Measurements from ENCODE around the gene BPIFB3. TPM values are rescaled to one million over a fixed set of nuclear protein-coding genes. Genes with fewer than 3 reads are reported as not detected.

BPIFB3 gene
- total and polyA plus RNA-seq, 2 of the 13 experiments (the other 11 are each of a cell fraction or from before 2014, with no cell fraction given): 0.09 TPM; not detected in 1

DNA sequence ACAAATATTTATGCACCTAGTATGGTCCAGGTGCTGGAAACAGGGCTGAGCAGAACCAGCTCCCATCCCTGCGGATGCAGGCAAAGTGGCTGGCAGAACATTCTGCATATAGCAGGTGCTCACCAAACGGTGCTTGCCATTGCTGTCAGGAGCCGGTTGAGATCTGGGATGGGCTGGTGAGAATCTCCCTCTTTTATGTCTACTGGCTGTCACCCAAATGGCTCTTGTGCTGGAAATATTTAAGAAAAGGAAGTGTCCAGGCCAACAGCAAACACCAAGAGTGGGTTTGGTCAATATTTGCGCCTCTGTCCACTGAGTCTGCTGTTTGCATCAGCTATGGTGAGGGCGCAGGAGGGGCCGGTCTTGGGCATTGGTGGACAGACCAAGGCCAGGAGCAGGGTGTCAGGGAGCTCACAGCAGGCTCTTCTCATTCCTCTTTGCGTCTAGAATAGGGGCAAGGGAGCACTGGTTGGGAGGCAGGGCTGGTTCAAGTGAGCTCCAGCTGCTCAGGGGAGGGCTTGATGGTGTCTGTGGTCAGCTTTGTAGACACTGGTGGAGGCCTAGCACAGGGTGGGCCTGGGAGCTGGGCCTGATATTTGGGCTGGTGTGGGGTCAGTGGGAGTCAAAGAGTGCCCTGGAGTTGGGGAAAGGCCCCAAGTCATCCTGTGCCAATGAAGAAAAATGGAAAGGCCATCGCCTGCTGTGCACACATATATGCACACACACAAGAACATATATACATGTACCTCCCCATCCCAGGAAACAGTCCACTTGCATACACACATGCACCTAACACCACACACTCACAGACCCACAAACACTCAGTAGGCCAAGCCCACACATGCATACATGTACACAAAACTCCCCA lies 47.6 kb upstream of the BPIFB3 start (continued):
- TF ChIP-seq ZNF710 (CRISPR knock-in tag; IDR thresholded peaks at IDR 0.05; ENCODE audit: borderline replicate concordance) (peak; percentile 52; the same call in 1 of the 2 replicates), FLYWCH1 (CRISPR knock-in tag; IDR thresholded peaks at IDR 0.05) (no peak), MIER3 (CRISPR knock-in tag; IDR thresholded peaks at IDR 0.05; ENCODE audit: borderline replicate concordance) (peak; percentile 97; the same call in 1 of the 2 replicates), MAFF (IDR thresholded peaks at IDR 0.05; ENCODE audit: low read depth, low read length) (no peak), ZNF142 (CRISPR knock-in tag; IDR thresholded peaks at IDR 0.05) (0 out of 2 replicates have a peak, but pooled peaks have one; percentile 24), CAMTA2 (CRISPR knock-in tag; IDR thresholded peaks at IDR 0.05; ENCODE audit: borderline replicate concordance) (no peak), ZNF556 (CRISPR knock-in tag; IDR thresholded peaks at IDR 0.05; ENCODE audit: borderline replicate concordance) (peak; percentile 81; the same call in 1 of the 2 replicates), E2F1 (CRISPR knock-in tag; IDR thresholded peaks at IDR 0.05) (no peak), ZNF121 (CRISPR knock-in tag; IDR thresholded peaks at IDR 0.05) (no peak; the same call in none of the 2 replicates), ZSCAN21 (CRISPR knock-in tag; IDR thresholded peaks at IDR 0.05; ENCODE audit: borderline replicate concordance) (peak; percentile 94), CENPT (CRISPR knock-in tag; IDR thresholded peaks at IDR 0.05; ENCODE audit: low read depth) (0 out of 2 replicates have a peak, but pooled peaks have one; percentile 71), ZNF589 (CRISPR knock-in tag; conservative IDR thresholded peaks at IDR 0.05) (0 out of 2 replicates have a peak, but pooled peaks have one; percentile 80), CBX2 (IDR thresholded peaks at IDR 0.05; ENCODE audit: low read depth, low read length) (no peak), CBX2 (CRISPR knock-in tag; IDR thresholded peaks at IDR 0.05; ENCODE audit: low read depth) (no peak; the same call in 1 of the 2 replicates), TOPORS (CRISPR knock-in tag; IDR thresholded peaks at IDR 0.05) (no peak), RCOR2 (CRISPR knock-in tag; IDR thresholded peaks at IDR 0.05) (peak; percentile 96), NAIF1 (CRISPR knock-in tag; IDR thresholded peaks at IDR 0.05; ENCODE audit: borderline replicate concordance) (no peak)
- TF ChIP-seq, protein P1, sequence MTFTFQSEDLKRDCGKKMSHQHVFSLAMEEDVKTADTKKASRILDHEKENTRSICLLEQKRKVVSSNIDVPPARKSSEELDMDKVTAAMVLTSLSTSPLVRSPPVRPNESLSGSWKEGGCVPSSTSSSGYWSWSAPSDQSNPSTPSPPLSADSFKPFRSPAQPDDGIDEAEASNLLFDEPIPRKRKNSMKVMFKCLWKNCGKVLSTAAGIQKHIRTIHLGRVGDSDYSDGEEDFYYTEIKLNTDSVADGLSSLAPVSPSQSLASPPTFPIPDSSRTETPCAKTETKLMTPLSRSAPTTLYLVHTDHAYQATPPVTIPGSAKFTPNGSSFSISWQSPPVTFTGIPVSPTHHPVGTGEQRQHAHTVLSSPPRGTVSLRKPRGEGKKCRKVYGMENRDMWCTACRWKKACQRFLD (CRISPR knock-in tag; IDR thresholded peaks at IDR 0.05; ENCODE audit: borderline replicate concordance): no peak
